Measurements from ENCODE around the gene KDM2A.

GRCh38 chr11:67252831-67253239, 133.8 kb downstream of the KDM2A start:
- TF ChIP-seq SREBF2 (IDR thresholded peaks at IDR 0.05) (no peak), CTCF (IDR thresholded peaks at IDR 0.05) (peak; percentile 40)
